ENCODE data around the gene FBXW7.

- no peak for TF ChIP-seq CTCF (IDR thresholded peaks at IDR 0.05)
- no peak for TF ChIP-seq TCF7 (CRISPR knock-in tag; IDR thresholded peaks at IDR 0.05; ENCODE audit: low read depth)
- no peak for TF ChIP-seq SOX15 (CRISPR knock-in tag; IDR thresholded peaks at IDR 0.05)
- TF ChIP-seq JAZF1 (CRISPR knock-in tag; IDR thresholded peaks at IDR 0.05) = no peak
- TF ChIP-seq MAX (CRISPR knock-in tag; IDR thresholded peaks at IDR 0.05) = no peak
- TF ChIP-seq ZNF671 (CRISPR knock-in tag; IDR thresholded peaks at IDR 0.05) = no peak
- no peak for TF ChIP-seq GABPB1 (CRISPR knock-in tag; IDR thresholded peaks at IDR 0.05)
- no peak for TF ChIP-seq NFYB (CRISPR knock-in tag; conservative IDR thresholded peaks at IDR 0.05; ENCODE audit: low read depth)
- TF ChIP-seq JUN (CRISPR knock-in tag; IDR thresholded peaks at IDR 0.05) = no peak
- no peak for TF ChIP-seq FOXP1 (CRISPR knock-in tag; IDR thresholded peaks at IDR 0.05; ENCODE audit: borderline replicate concordance)
- no peak for TF ChIP-seq AFF4 (CRISPR knock-in tag; IDR thresholded peaks at IDR 0.05; ENCODE audit: borderline replicate concordance)
- no peak for TF ChIP-seq IRF2 (CRISPR knock-in tag; IDR thresholded peaks at IDR 0.05; ENCODE audit: borderline replicate concordance, low read depth)
- no peak for TF ChIP-seq E2F1 (CRISPR knock-in tag; IDR thresholded peaks at IDR 0.05)
- no peak for TF ChIP-seq CREM (CRISPR knock-in tag; IDR thresholded peaks at IDR 0.05)
These were observed 38.0 kb upstream of the FBXW7 start for GRCh38 chr4:152573861-152574260.

All from WTC11 (cell line).